Peyer's patch (tissue), 4 donors: Measurements from ENCODE around the gene CD3E. TPM values are rescaled to one million over a fixed set of nuclear protein-coding genes. Genes with fewer than 3 reads are reported as not detected.

Source experiments
- DNase-seq, 3 donors: peaks; one replicate each; pipeline ENCODE4 v3.0.0-alpha.2; 2017 to 2019
- H3K27ac ChIP-seq, 4 donors: fragments of 200-600 bp; sonication (generic); one replicate each; pipeline ENCODE4 v1.5.1; 2016 to 2019
- H3K27me3 ChIP-seq, 2 donors: fragments of 200-600 bp; sonication (generic); one replicate each; pipeline ENCODE4 v1.5.1; 2019
- H3K36me3 ChIP-seq, 3 donors: fragments of 200-600 bp; sonication (generic); one replicate each; pipeline ENCODE4 v1.5.1; 2016 to 2019
- H3K4me1 ChIP-seq, 4 donors: fragments of 200-600 bp; sonication (generic); one replicate each; pipeline ENCODE4 v1.5.1; 2016 to 2019
- H3K4me3 ChIP-seq, 4 donors: fragments of 200-600 bp; sonication (generic); 1 replicate in 3 of 4; 2 replicates in 1 of 4; pipeline ENCODE4 v1.5.1; 2016 to 2019; ENCODE audit warnings: mild to moderate bottlenecking in 1 of 4
- H3K9me3 ChIP-seq, 4 donors: fragments of 200-600 bp; sonication (generic); one replicate each; pipeline ENCODE4 v1.5.1; 2016 to 2019; ENCODE audit warnings: mild to moderate bottlenecking in 1 of 4
- CTCF ChIP-seq, 6 experiments: fragments of 450-650 bp in 4 of 6; fragments of 200-600 bp in 2 of 6; sonication (generic) in 1 of 6; IDR thresholded peaks; one replicate each; pipeline ENCODE4 v1.5.1; 2017 to 2019; ENCODE audit warnings: antibody characterized with exemption in 6 of 6, mild to moderate bottlenecking in 3 of 6, moderate library complexity in 1 of 6
- POLR2A ChIP-seq, 2 donors: fragments of 450-650 bp; IDR thresholded peaks; one replicate each; pipeline ENCODE4 v1.5.1; 2017; ENCODE audit warnings: antibody characterized with exemption in 2 of 2, mild to moderate bottlenecking in 2 of 2, moderate library complexity in 2 of 2
- total RNA-seq, 4 donors: library from RNA; depleted of rRNA; stranded (reverse); fragments of >200 nt; gene quantifications; one replicate each; pipeline ENCODE4 v1.1.0, GENCODE V29; 2016

Gene CD3E
- total RNA-seq, 4 donors from 2014 or later, result 6.6 to 9.9 (median 8.7) TPM

- Histone ChIP-seq H3K36me3 (no peaks in the 10 kb centered on the region), H3K9me3 (no peaks in the 10 kb centered on the region), H3K27me3 (no peaks in the 10 kb centered on the region), H3K27ac (peak overlapping the region; percentile 42 to 75 (median 69)), H3K4me3 (peak overlapping the region in 3 of 4 donors; percentile 33 to 37 (median 35)), H3K4me1 (peaks cover 0 to 9% (median 0%) of the 10 kb centered on the region in 4 donors)
- DNase-seq, result no peak
- TF ChIP-seq POLR2A (IDR thresholded peaks at IDR 0.05), result no peak
Observed at GRCh38 chr11:118340449-118340848, 35.9 kb downstream of the CD3E start.

GRCh38 chr11:118341261-118341660 lies 36.7 kb downstream of the CD3E start:
- H3K27me3 ChIP-seq, result no peaks in the 10 kb centered on the region
- H3K9me3 ChIP-seq, result no peaks in the 10 kb centered on the region
- TF ChIP-seq POLR2A (IDR thresholded peaks at IDR 0.05) (no peak), CTCF (IDR thresholded peaks at IDR 0.05) (no peak)
- DNase-seq, result no peak
- peak overlapping the region; percentile 28 to 37 (median 34) for H3K4me3 ChIP-seq
- H3K36me3 ChIP-seq, result no peaks in the 10 kb centered on the region
- peaks cover 0 to 9% (median 0%) of the 10 kb centered on the region in 4 donors for H3K4me1 ChIP-seq
- H3K27ac ChIP-seq, result peak overlapping the region; percentile 42 to 76 (median 69)

- Histone ChIP-seq H3K4me3 (peak overlapping the region; percentile 28 to 37 (median 34)), H3K27ac (peak overlapping the region; percentile 42 to 76 (median 69)), H3K27me3 (no peaks in the 10 kb centered on the region), H3K36me3 (no peaks in the 10 kb centered on the region), H3K4me1 (peaks cover 0 to 9% (median 0%) of the 10 kb centered on the region in 4 donors), H3K9me3 (no peaks in the 10 kb centered on the region)
- DNase-seq, result no peak
- TF ChIP-seq CTCF (IDR thresholded peaks at IDR 0.05) (no peak), POLR2A (IDR thresholded peaks at IDR 0.05) (no peak)
Observed at GRCh38 chr11:118341815-118342489, 37.4 kb downstream of the CD3E start.

GRCh38 chr11:118342503-118343161 lies 38.1 kb downstream of the CD3E start, which contains the start of gene CD3D:
TSS of gene CD3D (minus strand) at chr11:118342705. CDS start at chr11:118342607, 98 bp downstream.
- TF ChIP-seq POLR2A (IDR thresholded peaks at IDR 0.05) (no peak), CTCF (IDR thresholded peaks at IDR 0.05) (no peak)
- Histone ChIP-seq H3K36me3 (no peaks in the 10 kb centered on the region), H3K27me3 (no peaks in the 10 kb centered on the region), H3K4me3 (peak within 1 kb of the TSS; percentile 28 to 37 (median 34)), H3K9me3 (no peaks in the 10 kb centered on the region), H3K4me1 (peaks cover 0 to 9% (median 0%) of the 10 kb centered on the region in 4 donors), H3K27ac (peak within 1 kb of the TSS; percentile 42 to 76 (median 69))
- peak in 2 of 3 donors; percentile 39 to 55 for DNase-seq

- TF ChIP-seq CTCF (IDR thresholded peaks at IDR 0.05) (no peak), POLR2A (IDR thresholded peaks at IDR 0.05) (no peak)
Observed at GRCh38 chr11:118343248-118343647, 38.7 kb downstream of the CD3E start.

More at GRCh38 chr11:118343248-118343647, 38.7 kb downstream of the CD3E start:
- Histone ChIP-seq H3K9me3 (no peaks in the 10 kb centered on the region), H3K36me3 (no peaks in the 10 kb centered on the region), H3K4me1 (peaks cover 0 to 6% (median 0%) of the 10 kb centered on the region in 4 donors), H3K27ac (peak overlapping the region; percentile 42 to 76 (median 69)), H3K4me3 (peak overlapping the region in 2 of 4 donors; percentile 28 to 33), H3K27me3 (no peaks in the 10 kb centered on the region)
- DNase-seq, result no peak
